ENCODE measurements around the gene PLA2G3. TPM values are rescaled to one million over a fixed set of nuclear protein-coding genes. Genes with fewer than 3 reads are reported as not detected.

The PLA2G3 gene
- polyA plus RNA-seq, 2 of the 4 experiments (the other 2 are of a cell fraction): not detected

DNA sequence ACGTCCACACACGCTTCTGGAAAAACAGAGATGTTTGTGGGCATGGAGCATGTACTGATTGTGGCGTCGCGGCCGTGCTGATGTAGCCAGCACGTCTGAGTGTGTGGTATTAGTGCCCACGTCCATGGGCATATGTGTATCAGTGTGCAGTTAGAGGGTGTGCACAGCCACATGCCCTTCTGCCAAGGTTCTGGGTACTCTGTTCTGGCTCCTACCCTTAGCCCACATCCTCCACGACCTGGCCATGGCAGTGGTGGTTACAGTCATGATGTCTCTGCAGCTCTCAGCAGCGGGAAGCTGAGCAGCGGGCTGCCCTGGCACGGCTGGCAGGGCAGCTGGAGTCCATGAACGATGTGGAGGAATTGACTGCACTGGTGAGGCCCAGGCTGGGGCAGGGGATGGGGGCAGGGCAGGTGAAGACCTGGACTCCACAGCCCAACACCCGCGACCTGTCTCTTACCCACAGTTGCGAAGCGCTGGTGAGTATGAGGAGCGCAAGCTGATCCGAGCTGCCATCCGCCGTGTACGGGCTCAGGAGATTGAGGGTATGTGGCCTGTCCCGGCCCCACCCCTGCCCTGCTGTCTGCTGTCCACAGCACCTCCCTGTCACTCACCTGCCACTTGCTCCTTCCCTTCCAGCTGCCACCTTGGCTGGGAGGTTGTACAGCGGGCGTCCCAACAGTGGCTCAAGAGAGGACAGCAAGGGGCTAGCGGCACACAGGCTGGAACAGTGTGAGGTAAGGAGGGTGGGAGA lies 51.9 kb downstream of the PLA2G3 start:
- Histone ChIP-seq H3K9me3 (no peaks in the 10 kb centered on the region), H3K4me1 (peaks cover 13% of the 10 kb centered on the region), H3K4me2 (no peak overlapping the region), H3K27ac (no peak overlapping the region), H3K4me3 (no peak overlapping the region)
- ChIA-PET POLR2A (no interaction called here), CTCF (interaction anchor here (0.6 to 6.6 kb wide), 18 partner anchors 11 to 325 kb away, joined by 3 to 50 read pairs (median 4); partner anchors contain the start of genes LIMK2, PLA2G3 and SELENOM)
- WGBS (ENCODE audit: missing lambda C conversion rate): 91% methylated on average over 21 of the region's 26 CpGs
- DNase-seq (ENCODE audit: low read depth in 1 of 2, low spot score in 1 of 2) (no peak), FAIRE-seq (no peak), ATAC-seq (no peak)
- no peak for TF ChIP-seq HOXA7 (CRISPR knock-in tag; IDR thresholded peaks at IDR 0.05)
- TF ChIP-seq MAFK (IDR thresholded peaks at IDR 0.05; ENCODE audit: partially characterized antibody): no peak
- no peak for TF ChIP-seq RARB (CRISPR knock-in tag; IDR thresholded peaks at IDR 0.05)
- no peak for TF ChIP-seq FOSL2 (IDR thresholded peaks at IDR 0.05)
- TF ChIP-seq FOSL2 (CRISPR knock-in tag; IDR thresholded peaks at IDR 0.05): no peak
- TF ChIP-seq BCL3 (IDR thresholded peaks at IDR 0.05): no peak
- TF ChIP-seq, protein P1, sequence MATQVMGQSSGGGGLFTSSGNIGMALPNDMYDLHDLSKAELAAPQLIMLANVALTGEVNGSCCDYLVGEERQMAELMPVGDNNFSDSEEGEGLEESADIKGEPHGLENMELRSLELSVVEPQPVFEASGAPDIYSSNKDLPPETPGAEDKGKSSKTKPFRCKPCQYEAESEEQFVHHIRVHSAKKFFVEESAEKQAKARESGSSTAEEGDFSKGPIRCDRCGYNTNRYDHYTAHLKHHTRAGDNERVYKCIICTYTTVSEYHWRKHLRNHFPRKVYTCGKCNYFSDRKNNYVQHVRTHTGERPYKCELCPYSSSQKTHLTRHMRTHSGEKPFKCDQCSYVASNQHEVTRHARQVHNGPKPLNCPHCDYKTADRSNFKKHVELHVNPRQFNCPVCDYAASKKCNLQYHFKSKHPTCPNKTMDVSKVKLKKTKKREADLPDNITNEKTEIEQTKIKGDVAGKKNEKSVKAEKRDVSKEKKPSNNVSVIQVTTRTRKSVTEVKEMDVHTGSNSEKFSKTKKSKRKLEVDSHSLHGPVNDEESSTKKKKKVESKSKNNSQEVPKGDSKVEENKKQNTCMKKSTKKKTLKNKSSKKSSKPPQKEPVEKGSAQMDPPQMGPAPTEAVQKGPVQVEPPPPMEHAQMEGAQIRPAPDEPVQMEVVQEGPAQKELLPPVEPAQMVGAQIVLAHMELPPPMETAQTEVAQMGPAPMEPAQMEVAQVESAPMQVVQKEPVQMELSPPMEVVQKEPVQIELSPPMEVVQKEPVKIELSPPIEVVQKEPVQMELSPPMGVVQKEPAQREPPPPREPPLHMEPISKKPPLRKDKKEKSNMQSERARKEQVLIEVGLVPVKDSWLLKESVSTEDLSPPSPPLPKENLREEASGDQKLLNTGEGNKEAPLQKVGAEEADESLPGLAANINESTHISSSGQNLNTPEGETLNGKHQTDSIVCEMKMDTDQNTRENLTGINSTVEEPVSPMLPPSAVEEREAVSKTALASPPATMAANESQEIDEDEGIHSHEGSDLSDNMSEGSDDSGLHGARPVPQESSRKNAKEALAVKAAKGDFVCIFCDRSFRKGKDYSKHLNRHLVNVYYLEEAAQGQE (IDR thresholded peaks at IDR 0.05): no peak
- no peak for TF ChIP-seq KDM5A (IDR thresholded peaks at IDR 0.05)
- TF ChIP-seq MAX (IDR thresholded peaks at IDR 0.05): no peak
- no peak for TF ChIP-seq EHF (CRISPR knock-in tag; IDR thresholded peaks at IDR 0.05)
- TF ChIP-seq TP53 (CRISPR knock-in tag; IDR thresholded peaks at IDR 0.05): no peak
- TF ChIP-seq, protein P2, sequence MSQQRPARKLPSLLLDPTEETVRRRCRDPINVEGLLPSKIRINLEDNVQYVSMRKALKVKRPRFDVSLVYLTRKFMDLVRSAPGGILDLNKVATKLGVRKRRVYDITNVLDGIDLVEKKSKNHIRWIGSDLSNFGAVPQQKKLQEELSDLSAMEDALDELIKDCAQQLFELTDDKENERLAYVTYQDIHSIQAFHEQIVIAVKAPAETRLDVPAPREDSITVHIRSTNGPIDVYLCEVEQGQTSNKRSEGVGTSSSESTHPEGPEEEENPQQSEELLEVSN (IDR thresholded peaks at IDR 0.05; ENCODE audit: borderline replicate concordance, low read depth): no peak

- CTCF ChIA-PET: interaction anchor here (1.1 to 6.6 kb wide), 9 partner anchors 11 to 324 kb away, joined by 3 to 50 read pairs (median 4); partner anchors contain the start of genes LIMK2 and SELENOM
- TF ChIP-seq BCL3 (IDR thresholded peaks at IDR 0.05) (no peak), ZSCAN20 (CRISPR knock-in tag; IDR thresholded peaks at IDR 0.05) (no peak), RFX5 (IDR thresholded peaks at IDR 0.05) (no peak), MAFK (IDR thresholded peaks at IDR 0.05; ENCODE audit: partially characterized antibody) (no peak), BHLHE40 (IDR thresholded peaks at IDR 0.05; ENCODE audit: low read depth, low read length) (no peak), ZFP36 (IDR thresholded peaks at IDR 0.05; ENCODE audit: borderline replicate concordance, partially characterized antibody) (no peak)
- Histone ChIP-seq H3K4me1 (peaks cover 20% of the 10 kb centered on the region), H3K27ac (no peak overlapping the region), H3K4me3 (no peak overlapping the region), H3K4me2 (no peak overlapping the region), H3K9me3 (no peaks in the 10 kb centered on the region)
- 96% methylated on average over 9 of the region's 21 CpGs for WGBS (ENCODE audit: missing lambda C conversion rate)
- no peak for ATAC-seq
- no peak for FAIRE-seq
- DNase-seq (ENCODE audit: low read depth in 1 of 2, low spot score in 1 of 2): no peak
- POLR2A ChIA-PET: no interaction called here
Observed at GRCh38 chr22:31087744-31088215, 52.5 kb downstream of the PLA2G3 start.

All from A549 (cell line).